Liver (tissue), 3 donors: ENCODE data around the gene FNBP1L.

ENCODE experiments used
- CTCF ChIP-seq: fragments of 150-350 bp; IDR thresholded peaks from 2 replicates; pipeline ENCODE4 v1.5.1; 2017; ENCODE audit warnings: improper control_type of control experiment, low read depth, low read length; ENCODE audit not compliant: missing input control
- EGR1 ChIP-seq, 2 donors: IDR thresholded peaks; 2 replicates each; pipeline ENCODE4 v1.6.1; 2016 to 2018; ENCODE audit warnings: antibody characterized with exemption in 2 of 2, low read depth in 2 of 2
- GABPA ChIP-seq, 2 donors: IDR thresholded peaks in 1 of 2; conservative IDR thresholded peaks in 1 of 2; 2 replicates each; pipeline ENCODE4 v1.6.1; 2016; ENCODE audit warnings: antibody characterized with exemption in 2 of 2, mild to moderate bottlenecking in 1 of 2, moderate library complexity in 1 of 2
- MAX ChIP-seq: IDR thresholded peaks from 2 replicates; pipeline ENCODE4 v1.6.1; 2016; ENCODE audit warnings: antibody characterized with exemption
- RAD21 ChIP-seq, 2 donors: IDR thresholded peaks; 2 replicates each; pipeline ENCODE4 v1.6.1; 2016; ENCODE audit warnings: antibody characterized with exemption in 2 of 2, mild to moderate bottlenecking in 2 of 2
- RXRA ChIP-seq, 2 donors: IDR thresholded peaks; 2 replicates each; pipeline ENCODE4 v1.6.1; 2017 to 2018; ENCODE audit warnings: antibody characterized with exemption in 2 of 2, mild to moderate bottlenecking in 1 of 2
- SP1 ChIP-seq: IDR thresholded peaks from 2 replicates; pipeline ENCODE4 v1.6.1; 2018; ENCODE audit warnings: antibody characterized with exemption, mild to moderate bottlenecking
- YY1 ChIP-seq: IDR thresholded peaks from 2 replicates; pipeline ENCODE4 v1.6.1; 2016; ENCODE audit warnings: antibody characterized with exemption, mild to moderate bottlenecking
- TF ChIP-seq, protein P1 (sequence below): IDR thresholded peaks from 2 replicates; pipeline ENCODE4 v1.6.1; 2016; ENCODE audit warnings: antibody characterized with exemption
- TF ChIP-seq, protein P2 (sequence below): IDR thresholded peaks from 2 replicates; pipeline ENCODE4 v1.6.1; 2016; ENCODE audit warnings: antibody characterized with exemption
- TF ChIP-seq, protein P3 (sequence below): IDR thresholded peaks from 2 replicates; pipeline ENCODE4 v1.6.1; 2016; ENCODE audit warnings: antibody characterized with exemption, mild to moderate bottlenecking
- donor health status: healthy.
- donor health status: healthy.

GRCh38 chr1:93416183-93416582 lies 31.7 kb upstream of the FNBP1L start:
- no peak for TF ChIP-seq CTCF
- no peak for TF ChIP-seq MAX
- TF ChIP-seq, protein P1, sequence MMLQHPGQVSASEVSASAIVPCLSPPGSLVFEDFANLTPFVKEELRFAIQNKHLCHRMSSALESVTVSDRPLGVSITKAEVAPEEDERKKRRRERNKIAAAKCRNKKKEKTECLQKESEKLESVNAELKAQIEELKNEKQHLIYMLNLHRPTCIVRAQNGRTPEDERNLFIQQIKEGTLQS, result no peak
- TF ChIP-seq RAD21 (IDR thresholded peaks at IDR 0.05), result no peak
- TF ChIP-seq, protein P2, sequence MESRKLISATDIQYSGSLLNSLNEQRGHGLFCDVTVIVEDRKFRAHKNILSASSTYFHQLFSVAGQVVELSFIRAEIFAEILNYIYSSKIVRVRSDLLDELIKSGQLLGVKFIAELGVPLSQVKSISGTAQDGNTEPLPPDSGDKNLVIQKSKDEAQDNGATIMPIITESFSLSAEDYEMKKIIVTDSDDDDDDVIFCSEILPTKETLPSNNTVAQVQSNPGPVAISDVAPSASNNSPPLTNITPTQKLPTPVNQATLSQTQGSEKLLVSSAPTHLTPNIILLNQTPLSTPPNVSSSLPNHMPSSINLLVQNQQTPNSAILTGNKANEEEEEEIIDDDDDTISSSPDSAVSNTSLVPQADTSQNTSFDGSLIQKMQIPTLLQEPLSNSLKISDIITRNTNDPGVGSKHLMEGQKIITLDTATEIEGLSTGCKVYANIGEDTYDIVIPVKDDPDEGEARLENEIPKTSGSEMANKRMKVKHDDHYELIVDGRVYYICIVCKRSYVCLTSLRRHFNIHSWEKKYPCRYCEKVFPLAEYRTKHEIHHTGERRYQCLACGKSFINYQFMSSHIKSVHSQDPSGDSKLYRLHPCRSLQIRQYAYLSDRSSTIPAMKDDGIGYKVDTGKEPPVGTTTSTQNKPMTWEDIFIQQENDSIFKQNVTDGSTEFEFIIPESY, result no peak
- TF ChIP-seq GABPA (IDR thresholded peaks at IDR 0.05 in 1 of 2, conservative IDR thresholded peaks at IDR 0.05 in 1 of 2), result no peak
- TF ChIP-seq EGR1 (IDR thresholded peaks at IDR 0.05; ENCODE audit: low read depth in 2 of 2), result no peak
- no peak for TF ChIP-seq YY1
- no peak for TF ChIP-seq RXRA (IDR thresholded peaks at IDR 0.05)
- no peak for TF ChIP-seq SP1
- TF ChIP-seq, protein P3, sequence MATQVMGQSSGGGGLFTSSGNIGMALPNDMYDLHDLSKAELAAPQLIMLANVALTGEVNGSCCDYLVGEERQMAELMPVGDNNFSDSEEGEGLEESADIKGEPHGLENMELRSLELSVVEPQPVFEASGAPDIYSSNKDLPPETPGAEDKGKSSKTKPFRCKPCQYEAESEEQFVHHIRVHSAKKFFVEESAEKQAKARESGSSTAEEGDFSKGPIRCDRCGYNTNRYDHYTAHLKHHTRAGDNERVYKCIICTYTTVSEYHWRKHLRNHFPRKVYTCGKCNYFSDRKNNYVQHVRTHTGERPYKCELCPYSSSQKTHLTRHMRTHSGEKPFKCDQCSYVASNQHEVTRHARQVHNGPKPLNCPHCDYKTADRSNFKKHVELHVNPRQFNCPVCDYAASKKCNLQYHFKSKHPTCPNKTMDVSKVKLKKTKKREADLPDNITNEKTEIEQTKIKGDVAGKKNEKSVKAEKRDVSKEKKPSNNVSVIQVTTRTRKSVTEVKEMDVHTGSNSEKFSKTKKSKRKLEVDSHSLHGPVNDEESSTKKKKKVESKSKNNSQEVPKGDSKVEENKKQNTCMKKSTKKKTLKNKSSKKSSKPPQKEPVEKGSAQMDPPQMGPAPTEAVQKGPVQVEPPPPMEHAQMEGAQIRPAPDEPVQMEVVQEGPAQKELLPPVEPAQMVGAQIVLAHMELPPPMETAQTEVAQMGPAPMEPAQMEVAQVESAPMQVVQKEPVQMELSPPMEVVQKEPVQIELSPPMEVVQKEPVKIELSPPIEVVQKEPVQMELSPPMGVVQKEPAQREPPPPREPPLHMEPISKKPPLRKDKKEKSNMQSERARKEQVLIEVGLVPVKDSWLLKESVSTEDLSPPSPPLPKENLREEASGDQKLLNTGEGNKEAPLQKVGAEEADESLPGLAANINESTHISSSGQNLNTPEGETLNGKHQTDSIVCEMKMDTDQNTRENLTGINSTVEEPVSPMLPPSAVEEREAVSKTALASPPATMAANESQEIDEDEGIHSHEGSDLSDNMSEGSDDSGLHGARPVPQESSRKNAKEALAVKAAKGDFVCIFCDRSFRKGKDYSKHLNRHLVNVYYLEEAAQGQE, result no peak
